Measurements from ENCODE around the gene TOB1.
"Not testable (repeated sequence)": the region's sequence is repeated elsewhere in the genome, so short reads cannot be mapped to it uniquely, and the experiment has no call there.

The TOB1 gene

DNA sequence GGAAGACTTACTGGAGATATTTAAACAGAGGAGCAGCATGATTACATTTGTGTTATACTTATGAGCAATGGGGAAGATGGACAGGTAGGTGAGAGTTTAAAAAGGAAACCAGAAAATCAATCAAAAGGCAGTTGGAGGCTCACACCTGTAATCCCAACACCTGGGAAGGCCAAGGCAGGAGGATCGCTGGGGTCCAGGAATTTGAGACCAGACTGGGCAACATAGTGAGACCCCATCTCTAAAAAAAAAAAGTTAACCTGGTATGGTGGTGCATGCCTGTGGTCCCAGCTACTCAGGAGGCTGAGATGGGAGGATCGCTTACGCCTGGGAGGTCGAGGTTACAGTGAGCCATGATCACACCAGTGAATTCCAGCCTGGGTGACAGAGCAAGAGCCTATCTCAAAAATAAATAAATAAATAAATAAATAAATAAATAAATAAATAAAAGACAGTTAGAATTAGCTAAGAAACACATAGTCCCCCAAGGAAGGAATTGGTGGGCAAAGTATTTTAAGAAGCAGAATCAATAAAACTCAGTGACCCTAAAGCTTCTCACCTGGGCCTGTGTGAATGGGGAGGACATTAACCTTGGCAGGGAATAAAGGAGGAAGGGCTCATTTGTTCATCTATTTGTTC, 32.3 kb upstream of the TOB1 start:
- DNase-seq (ENCODE audit: low read depth) = no peak

DNA sequence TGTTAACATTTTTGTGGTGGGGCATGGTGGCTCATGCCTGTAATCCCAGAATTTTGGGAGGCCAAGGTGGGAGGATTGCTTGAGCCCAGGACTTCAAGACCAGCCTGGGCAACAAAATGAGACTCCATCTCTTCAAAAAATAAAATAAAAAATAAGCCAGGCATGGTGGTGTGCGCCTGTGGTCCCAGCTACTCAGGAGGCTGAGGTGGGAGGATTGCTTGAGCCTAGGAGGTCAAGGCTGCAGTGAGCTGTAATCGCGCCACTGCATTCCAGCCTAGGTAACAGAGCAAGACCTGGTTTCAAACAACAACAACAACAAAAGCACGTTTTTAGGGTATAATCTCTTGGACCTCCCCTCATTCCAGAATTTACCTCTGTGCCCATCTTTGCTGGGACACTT, 28.4 kb upstream of the TOB1 start:
- not testable (repeated sequence) for DNase-seq (ENCODE audit: low read depth)

DNA sequence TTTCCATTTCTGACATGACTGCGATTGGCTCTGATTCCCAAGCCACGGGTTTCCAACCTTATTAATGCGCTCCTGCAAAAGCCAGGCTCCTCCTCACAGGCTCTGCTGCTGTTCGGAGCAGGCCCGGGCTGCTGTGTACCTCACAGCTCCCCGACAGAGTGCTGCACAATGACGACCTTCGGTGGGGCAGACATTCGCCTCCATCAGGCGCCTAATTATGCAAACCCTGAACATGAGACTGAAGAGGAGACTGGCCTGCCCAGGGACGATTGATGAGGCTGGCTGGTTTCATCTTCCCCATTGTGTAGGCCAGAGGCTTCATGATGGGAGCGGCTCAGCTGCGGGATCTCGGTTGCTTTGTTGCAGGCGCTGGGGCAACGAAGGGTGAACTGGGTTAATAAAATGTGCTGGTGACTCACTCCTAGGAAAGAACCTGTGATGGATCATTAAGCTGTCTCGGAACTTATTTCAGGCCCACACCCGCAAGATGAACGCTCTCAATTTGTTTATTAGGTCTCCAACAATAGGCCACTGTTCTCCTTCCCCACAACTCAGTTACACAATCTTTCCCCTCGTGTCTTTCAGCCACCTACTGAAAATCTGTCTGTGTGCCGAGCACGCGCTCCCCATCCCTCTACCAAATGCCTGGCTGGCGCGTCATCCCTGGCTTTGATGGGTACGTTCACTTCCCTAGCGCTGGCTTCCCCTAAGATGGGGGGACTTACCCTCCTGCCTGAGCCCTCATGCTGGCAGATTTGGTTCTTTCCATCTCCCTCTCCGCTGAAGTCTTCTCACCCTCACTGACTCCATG, 27.2 kb upstream of the TOB1 start:
- no peak for DNase-seq (ENCODE audit: low read depth)

DNA sequence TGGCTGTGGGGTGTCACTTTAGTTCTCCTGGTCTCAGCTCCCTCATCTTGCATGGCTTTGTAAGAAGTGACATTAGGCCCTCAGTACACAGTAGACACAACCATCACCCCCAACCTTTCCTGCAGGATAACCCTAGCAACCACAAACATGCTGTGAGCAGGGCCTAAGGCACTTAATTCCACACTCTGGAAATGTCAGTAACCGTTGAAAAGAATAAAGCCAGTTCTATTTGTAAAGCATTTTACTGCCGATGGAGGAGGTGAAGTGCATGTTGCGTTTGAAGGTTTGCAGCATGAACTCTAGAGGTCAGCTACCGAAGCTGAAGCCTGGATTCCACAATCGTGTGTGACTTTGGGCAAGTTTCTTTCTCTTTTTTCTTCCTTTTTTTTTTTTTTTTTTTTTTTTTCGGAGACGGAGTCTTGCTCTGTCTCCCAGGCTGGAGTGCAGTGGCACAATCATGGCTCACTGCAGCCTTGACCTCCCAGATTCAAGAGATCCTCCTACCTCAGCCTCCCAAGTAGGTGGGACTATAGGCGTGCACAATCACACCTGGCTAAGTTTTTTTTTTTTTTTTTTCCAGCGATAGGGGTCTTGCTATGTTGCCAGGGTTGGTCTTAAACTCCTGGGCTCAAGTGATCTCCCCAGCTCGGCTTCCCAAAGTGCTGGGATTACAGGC, 26.1 kb upstream of the TOB1 start:
- no peak for DNase-seq (ENCODE audit: low read depth)

DNA sequence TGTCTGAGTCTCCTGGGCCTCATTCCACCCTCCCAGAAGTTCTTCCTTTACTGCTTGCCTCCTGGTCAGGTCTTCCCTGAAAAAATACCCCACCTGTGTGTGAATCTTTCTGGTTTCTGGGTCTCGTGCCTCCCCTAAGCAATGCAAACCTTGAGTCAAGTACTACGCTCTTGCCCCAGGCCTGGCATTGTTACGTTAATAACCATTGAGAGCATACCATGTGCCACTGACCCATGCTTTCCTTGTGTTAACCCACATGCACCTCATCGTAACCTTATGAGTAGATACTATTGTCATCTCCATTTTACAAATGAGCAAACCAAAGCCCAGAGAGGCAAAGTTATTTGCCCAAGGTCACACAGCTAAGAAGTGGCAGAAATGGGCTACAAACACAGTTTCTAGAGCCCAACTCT, 25.4 kb upstream of the TOB1 start:
- no peak for DNase-seq (ENCODE audit: low read depth)

DNA sequence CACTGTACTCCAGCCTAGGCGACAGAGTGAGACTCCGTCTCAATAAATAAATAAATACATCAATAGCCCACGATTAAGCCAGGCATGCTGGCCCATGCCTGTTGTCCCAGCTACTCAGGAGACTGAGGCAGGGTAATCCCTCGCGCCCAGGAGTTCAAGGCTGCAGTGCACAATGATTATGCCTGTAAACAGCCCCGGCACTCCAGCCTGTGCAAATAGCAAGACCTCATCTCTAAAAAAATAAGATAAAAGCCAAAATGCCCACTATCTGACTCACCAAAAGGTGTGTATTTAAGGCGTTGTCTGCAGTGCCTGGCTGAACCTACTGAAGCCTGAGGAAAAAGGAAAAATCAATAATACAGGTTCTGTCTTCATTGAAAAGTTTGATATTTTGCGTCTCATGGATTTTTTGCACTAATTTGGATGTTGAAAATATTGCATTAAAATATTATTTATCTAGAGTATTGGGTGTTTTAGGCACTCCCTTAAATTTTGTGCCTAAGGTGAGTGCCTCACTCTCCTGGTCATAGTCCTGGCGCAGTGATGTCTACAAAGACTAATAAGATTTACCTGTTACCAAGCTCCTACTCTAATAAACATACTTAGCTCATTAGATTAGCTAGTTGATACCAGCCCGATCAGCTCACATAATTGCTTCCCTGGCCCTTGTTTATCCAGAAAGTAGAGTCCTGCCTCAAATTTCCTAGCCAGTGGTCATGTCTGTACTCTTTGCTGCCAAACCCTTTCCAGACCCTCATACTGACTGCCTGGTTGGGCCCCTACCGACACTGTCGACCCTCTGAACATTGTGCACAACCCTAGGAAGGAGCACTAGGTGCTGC, 24.7 kb upstream of the TOB1 start:
- DNase-seq (ENCODE audit: low read depth) = no peak

DNA sequence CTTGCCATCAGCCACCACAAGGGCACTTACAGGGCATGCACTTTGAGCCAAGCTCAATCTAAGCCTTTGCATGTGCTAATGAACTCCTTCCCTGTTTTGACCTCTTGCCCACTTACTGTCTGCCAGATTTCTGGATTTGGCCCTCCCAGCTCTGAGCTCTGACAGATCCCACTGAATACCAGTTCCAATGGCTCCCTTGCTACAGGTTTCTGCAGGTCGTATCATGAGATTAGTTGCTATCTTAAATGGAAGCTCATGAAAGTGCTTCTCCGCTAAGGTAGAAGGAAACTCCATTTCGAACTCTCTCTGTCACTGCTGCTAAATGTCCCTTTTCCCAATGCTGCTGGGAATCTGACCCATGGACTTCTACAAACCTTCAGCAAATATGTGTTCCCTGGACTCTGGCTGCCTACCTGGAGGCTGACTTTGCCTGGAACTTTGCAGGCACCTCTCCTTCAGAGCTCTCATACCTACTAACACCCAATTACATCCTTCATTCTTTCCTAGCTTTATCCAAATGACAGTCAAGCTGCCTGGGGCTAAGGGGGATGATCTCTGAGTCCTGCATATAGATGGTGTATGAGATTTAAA, 23.5 kb upstream of the TOB1 start:
- no peak for DNase-seq (ENCODE audit: low read depth)

DNA sequence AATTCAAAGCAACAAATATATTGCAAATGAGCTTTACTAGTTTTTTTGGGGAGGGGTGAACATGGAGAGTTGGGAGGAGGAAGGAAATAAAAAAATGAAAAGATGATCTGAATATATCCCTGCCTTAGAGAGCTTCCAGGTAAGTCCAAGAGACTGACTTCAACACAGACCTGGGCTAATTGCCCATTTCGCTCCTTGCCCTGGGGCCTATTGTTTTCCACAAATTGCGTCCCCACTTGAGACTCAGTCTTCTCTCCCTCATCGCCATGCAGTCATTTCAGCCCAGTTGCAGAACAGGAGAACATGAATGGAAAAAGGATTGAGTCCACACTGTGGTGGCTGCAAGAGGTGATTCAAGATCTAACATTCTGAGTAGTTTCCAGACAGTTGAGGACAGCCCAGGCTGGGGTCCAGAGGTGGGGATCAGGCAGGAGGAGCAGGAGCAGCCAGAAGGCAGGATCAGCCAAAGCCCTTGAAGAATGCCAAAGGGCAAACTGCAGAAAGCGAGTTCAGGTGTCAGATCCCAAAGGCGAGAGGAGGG, 21.6 kb upstream of the TOB1 start:
- DNase-seq (ENCODE audit: low read depth) = no peak

DNA sequence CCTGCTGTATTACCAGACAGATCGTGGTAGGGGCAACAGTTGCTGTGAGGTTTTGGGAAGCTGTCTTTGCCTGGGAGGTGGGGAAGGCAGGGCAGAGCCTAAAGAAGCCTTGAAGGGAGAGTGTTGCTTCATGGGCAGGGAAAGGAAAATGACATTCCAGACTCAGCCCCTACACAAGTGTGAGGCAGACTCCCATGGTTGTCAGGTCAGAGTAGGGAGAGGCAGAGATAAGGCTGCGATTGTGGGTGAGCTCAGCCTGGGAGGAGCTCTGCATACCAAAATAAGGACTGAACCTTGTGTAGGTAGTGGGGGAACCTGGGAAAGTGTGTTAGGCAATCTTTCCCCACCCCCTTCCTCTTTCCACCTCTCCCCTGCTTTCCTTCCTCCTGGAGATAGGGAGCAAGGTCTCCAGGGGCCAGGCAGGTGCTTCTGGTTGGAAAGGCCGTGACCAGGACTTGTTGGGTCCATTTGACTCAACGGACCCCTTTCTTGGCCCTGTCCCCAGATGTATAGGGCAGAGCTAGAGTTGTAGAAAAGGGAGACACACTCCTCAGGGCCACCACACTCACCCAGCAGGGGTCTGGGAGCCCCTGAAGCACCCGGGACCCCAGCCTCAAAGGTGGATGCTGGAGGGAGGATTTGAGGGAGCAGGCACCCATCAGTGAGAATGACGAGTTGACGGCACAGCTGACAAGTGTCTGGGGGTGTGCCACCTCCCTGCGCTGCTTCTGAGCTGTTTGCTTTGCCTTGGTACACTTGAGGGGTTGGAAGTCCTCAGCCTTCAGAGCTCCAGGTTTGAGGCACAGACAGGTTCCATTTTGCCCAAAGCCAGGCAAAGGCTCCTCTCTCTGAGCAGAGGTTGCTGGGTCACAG, 18.5 kb upstream of the TOB1 start:
- DNase-seq (ENCODE audit: low read depth) = no peak

DNA sequence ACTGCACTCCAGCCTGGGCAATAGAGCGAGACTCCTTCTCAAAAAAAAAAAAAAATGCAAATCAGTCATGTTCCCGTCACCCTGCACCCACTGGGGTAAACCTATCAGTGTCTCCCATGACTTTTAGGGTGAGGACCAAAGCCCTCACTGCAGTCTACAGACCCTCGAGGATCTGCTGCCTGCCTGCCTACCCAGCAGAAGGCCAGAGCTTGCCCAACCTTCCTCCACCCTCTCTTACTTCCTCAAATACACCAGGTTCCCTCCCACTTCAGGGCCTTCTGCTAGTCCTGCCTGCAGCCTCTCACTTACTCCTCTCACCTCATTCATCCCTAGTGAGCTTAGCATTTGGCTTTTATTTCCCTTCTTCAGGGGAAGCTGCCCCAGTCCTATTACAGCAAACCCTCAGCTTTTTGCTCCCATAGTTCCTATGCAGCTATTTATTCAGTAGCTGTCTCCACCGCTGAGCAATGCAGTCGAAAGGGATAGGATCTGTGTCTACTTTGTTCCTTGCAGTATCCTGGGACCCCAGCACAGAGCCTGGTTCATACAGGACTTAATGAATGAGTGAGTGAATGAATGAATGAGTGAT, 17.8 kb upstream of the TOB1 start:
- no peak for DNase-seq (ENCODE audit: low read depth)

DNA sequence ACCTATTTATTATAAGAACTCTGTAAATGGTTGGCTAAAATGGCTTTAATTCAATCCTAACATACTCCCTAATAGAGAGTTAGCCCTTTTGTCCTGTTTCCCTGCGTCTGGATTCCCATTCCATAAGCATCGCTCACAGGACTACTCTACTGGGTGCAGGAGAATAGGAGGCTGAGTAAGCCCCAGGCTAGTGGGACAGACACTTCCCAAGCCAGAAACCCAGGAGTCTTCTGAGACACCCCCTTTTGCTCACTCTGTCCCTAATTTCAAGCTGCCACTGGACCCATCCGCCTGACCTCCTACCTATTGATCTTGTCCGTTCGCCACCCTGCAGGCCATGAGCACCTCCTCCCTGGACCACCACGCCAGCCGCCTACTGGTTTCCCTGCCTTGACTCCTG, 16.7 kb upstream of the TOB1 start:
- DNase-seq (ENCODE audit: low read depth) = no peak

DNA sequence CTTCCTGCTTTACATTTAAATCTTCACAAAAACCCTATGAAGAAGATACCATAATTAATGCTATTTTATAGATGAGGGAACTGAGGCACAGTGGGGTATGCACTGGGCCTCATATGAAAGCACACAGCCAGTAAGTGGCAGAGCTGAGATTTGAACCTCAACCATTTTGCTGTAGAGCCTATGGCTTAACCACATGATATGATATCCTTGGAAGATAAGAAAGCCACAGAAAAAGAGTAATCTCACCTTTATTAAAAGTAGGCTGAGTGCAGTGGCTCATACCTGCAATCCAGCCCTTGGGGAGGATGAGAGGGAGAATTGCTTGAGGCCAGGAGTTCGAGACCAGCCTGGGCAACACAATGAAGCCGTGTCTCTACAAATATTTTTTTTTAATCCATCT, 15.0 kb upstream of the TOB1 start:
- DNase-seq (ENCODE audit: low read depth) = no peak

DNA sequence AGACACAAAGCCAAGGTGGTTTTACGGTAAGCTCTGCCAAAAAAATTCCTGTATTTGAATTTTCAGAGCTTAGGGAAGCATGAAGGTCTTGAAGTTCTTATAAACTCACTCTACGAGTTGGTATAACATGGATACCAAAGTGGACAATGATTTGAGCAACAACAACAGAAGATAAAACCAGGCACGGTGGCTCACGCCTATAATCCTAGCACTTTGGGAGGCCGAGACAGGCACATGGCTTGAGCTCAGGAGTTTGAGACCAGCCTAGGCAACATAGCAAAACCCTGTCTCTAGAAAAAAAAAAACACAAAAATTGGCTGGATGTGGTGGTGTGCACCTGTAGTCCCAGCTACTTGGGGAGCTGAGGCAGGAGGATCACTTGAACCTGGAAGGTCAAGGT, 12.9 kb upstream of the TOB1 start:
- no peak for DNase-seq (ENCODE audit: low read depth)

DNA sequence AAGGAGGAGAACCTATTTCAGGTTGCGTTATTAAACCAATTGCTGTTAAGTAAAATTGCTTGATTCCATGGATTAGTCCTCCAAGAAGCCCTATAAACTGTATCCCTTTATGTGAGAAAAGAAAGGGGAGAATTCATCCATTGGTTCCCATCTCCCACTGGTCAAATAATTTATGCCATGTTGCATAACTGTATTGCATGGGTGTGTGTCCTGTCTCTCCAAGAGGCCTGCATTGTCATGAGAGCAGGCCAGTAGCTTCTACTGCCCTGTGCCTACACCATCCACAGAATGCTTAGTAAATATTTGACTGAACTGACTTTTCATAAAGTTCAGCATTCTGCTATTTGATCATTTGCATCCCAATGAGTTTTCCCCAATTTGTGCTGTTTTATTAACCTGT, 11.7 kb upstream of the TOB1 start:
- no peak for DNase-seq (ENCODE audit: low read depth)

DNA sequence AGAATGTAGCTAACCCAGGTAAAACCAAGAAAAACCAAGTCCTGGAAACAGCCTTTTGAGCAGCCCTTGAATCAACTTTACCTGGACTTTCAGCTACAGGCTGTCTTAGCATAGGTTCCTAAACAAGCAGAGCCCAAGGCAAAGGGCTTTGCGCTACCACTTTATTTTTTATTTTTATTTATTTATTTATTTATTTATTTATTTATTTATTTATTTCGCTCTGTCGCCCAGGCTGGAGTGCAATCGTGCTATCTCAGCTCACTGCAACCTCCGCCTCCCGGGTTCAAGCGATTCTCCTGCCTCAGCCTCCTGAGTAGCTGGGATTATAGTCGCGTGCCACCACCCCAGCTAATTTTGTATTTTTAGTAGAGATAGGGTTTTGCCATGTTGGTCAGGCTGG, 10.9 kb upstream of the TOB1 start:
- not testable (repeated sequence) for DNase-seq (ENCODE audit: low read depth)

DNA sequence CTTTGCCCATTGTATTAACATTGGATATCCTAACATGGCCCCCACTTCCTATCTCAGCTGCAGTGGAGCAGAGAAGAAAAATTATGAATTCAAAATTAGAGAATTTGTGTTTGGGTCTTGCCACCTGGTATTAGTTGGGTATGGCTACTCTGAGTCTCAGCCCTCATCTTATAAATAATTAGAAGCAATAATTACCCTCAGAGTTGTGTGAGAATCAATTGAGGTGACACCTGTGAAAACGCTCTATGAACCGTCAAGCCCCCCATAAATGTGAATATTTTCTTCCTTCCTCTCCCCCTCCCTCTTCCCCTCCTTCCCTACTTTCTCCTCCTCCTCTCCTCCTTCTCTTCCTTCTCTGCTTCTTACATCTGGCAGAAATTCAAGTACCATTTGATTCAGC, 8.9 kb upstream of the TOB1 start:
- DNase-seq (ENCODE audit: low read depth) = no peak

DNA sequence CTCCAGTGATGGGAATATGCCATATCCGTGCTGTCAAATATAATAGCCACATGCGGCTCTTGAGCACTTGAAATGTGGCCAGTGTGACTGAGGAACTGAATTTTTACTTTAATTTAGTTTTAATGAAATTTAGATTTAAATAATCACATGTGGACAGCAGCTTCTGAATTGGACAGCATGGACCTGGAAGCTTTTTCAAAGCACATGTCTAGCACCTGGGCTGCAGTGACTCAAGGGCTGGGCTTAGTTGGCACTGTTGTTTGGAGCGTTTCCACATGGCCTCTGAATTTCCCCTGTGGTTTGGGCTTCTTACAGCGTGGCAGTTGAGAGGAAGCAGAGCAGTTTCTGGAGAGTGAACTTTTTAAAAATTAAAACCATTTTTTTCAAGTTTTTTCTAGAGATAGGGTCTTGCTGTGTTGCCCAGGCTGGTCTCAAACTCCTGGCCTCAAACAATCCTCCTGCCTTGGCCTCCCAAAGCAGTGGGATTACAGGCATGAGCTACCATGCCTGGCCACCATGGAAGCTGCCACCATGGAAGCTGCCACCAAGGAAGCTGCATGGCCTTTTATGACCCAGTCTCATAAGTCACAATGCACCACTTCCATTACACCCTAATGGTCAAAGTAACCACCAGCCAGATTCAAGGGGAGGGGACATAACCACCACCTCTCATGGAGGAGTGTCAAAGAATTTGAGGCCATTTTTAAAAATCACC, 6.7 kb upstream of the TOB1 start:
- peak; percentile 26 for DNase-seq (ENCODE audit: low read depth)

DNA sequence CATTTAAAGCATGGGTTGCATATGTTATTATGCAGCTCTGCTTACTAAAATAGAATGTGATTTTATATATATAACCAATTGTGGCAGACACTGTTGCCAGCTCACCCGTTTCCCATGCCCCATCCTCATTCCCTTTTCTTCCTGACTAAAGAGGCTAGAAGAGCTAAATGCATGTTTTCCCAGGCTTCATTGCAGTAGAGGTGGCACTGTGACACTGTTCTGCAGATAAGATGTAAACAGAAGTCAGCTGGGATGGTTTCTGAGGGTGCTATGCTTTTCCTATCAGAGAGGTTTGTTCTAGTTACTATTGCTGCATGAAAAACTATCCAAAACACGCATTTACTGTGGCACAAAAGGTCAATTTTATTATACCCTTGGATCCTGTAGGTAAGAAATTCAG, 5.7 kb upstream of the TOB1 start:
- DNase-seq (ENCODE audit: low read depth) = no peak

DNA sequence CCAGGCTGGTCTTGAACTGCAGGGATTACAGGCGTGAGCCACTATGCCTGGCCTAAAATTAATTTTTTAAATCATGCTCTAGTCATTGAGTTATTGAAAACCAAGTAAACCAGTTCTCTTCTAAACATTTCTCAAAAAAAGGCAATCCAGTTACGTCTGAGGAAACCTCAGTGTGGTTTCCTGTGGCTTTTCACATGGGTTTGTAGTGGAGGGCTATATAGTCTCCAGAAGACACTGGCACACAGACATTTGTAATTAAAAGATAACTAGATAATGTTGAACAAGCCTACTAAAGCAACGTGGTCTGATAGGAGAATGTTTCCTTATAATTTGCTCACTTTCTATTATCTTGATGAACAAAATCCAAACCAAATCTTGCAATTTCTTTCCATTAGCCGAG, 5.2 kb upstream of the TOB1 start:
- DNase-seq (ENCODE audit: low read depth) = no peak

DNA sequence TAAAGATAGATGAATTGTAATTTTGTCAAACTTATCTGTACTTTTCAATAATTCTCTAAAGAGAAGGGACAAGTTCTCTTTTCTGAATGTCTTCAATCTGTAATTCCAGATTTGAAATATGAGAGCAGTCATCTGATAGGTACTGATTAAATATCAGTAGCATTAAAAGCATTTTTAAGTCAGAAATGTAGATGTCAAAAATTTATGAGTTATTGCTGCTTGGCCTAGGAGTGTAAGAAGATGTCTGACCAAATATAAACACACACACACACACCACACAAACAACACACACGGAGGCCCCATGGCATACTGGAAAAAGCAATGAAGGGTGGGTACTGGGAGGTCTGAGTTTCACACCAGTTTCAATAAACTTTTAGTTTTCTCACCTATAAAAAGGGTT, 2.4 kb upstream of the TOB1 start:
- no peak for DNase-seq (ENCODE audit: low read depth)

Data from stimulated activated CD8-positive, alpha-beta memory T cell treated with anti-CD3 and anti-CD28 coated beads, Interleukin-12 subunit alpha, Interleukin-12 subunit beta, amount 100 ng/mL, for 4 hours (primary cell).